K562 (cell line): ENCODE results near the gene NDUFB7. TPM values are rescaled to one million over a fixed set of nuclear protein-coding genes. Genes with fewer than 3 reads are reported as not detected.
A peak's percentile ranks its signal among the peaks of the same experiment; 100 is the strongest.

Experiments used
- ATAC-seq: fragments of 200-7000 bp; cut with Tn5 transposase; 3 replicates; pipeline ENCODE4 v1.9.1; 2020; ENCODE audit warnings: moderate library complexity
- BruUV-seq: library from RNA; stranded (reverse); fragments of 400-500 nt; replicated peaks from 2 replicates; lab custom pipeline; 2021; lab: Mats Ljungman, UMichigan
- CTCF ChIA-PET: fragments of 300-600 bp; formaldehyde crosslinking; extraction: SDS; loops from one replicate; lab custom pipeline; 2021; ENCODE audit warnings: low intra/inter-chr PET ratio; lab: Yijun Ruan, JAX
- POLR2A ChIA-PET: fragments of 300-600, 350-650 bp; sonication (Branson Sonifier 250); formaldehyde crosslinking; extraction: SDS; loops from one replicate; lab custom pipeline; 2021; ENCODE audit warnings: antibody characterized with exemption, inconsistent platforms; lab: Yijun Ruan, JAX
- DNase-seq, 4 experiments: peaks; one replicate each; pipeline versions ENCODE4 v3.0.0 to v3.0.0-alpha.2; 2011 to 2018; ENCODE audit warnings: low spot score in 3 of 4, mixed read lengths in 3 of 4; ENCODE audit errors: extremely low read depth in 1 of 4
- FAIRE-seq: peaks from 2 replicates; lab custom pipeline; 2011; peaks lifted over from hg19 to GRCh38; lab: Jason Lieb, UNC
- H2AFZ ChIP-seq: 2 replicates; pipeline ENCODE4 v1.6.0; 2011; ENCODE audit warnings: low read depth, low read length, control low read depth, inconsistent platforms
- H3K27ac ChIP-seq: fragments of 200-600 bp; 3 replicates; pipeline ENCODE4 v1.8.0; 2011; ENCODE audit warnings: low read depth, mild to moderate bottlenecking, control low read depth, inconsistent platforms, low read length, moderate library complexity, mixed read lengths; ENCODE audit errors: extremely low read depth
- H3K27me3 ChIP-seq, 2 experiments: fragments of 300-600 bp in 1 of 2; 2 replicates in 1 of 2; 3 replicates in 1 of 2; pipeline versions ENCODE4 v1.6.0 to v1.8.0; 2011; ENCODE audit warnings: inconsistent platforms in 2 of 2, low read length in 2 of 2, mild to moderate bottlenecking in 1 of 2, mixed read lengths in 1 of 2, moderate library complexity in 1 of 2; ENCODE audit not compliant: control insufficient read depth in 2 of 2, insufficient read depth in 2 of 2
- H3K36me3 ChIP-seq: fragments of 300-600 bp; 3 replicates; pipeline ENCODE4 v1.8.0; 2011; ENCODE audit warnings: mild to moderate bottlenecking, low read length, inconsistent platforms; ENCODE audit not compliant: control insufficient read depth, insufficient read depth
- H3K4me1 ChIP-seq, 2 experiments: fragments of 200-600 bp in 1 of 2; replicated peaks in 1 of 2; 2 replicates in 1 of 2; 3 replicates in 1 of 2; pipeline versions ENCODE4 v1.5.1 to v1.8.0; 2011; ENCODE audit warnings: inconsistent platforms in 2 of 2, low read length in 2 of 2, mild to moderate bottlenecking in 1 of 2, mixed read lengths in 1 of 2, moderate library complexity in 1 of 2; ENCODE audit not compliant: control insufficient read depth in 2 of 2, insufficient read depth in 2 of 2
- H3K4me2 ChIP-seq: 2 replicates; pipeline ENCODE4 v1.6.1; 2011; ENCODE audit warnings: low read length, control low read depth, inconsistent platforms, mixed read lengths; ENCODE audit not compliant: insufficient read depth
- H3K4me3 ChIP-seq: fragments of 200-600 bp; sonication (generic), shearing (Covaris generic); 2 replicates; pipeline ENCODE4 v1.5.1; 2016; ENCODE audit warnings: control low read depth, inconsistent platforms
- H3K79me2 ChIP-seq: fragments of 200-600 bp; 3 replicates; pipeline ENCODE4 v1.8.0; 2011; ENCODE audit warnings: low read length, inconsistent platforms; ENCODE audit not compliant: control insufficient read depth, insufficient read depth
- H3K9ac ChIP-seq, 2 experiments: 2 replicates each; pipeline versions ENCODE4 v1.6.0 to v1.6.1; 2011; ENCODE audit warnings: low read depth in 2 of 2, low read length in 2 of 2, control low read depth in 1 of 2, inconsistent platforms in 1 of 2, mild to moderate bottlenecking in 1 of 2, mixed read lengths in 1 of 2; ENCODE audit not compliant: insufficient read depth in 1 of 2
- H3K9me1 ChIP-seq: one replicate; pipeline ENCODE4 v1.6.0; 2011; ENCODE audit warnings: inconsistent platforms, mild to moderate bottlenecking, low read length, moderate library complexity; ENCODE audit not compliant: control insufficient read depth, insufficient read depth
- H3K9me3 ChIP-seq: replicated peaks from 2 replicates; pipeline ENCODE4 v1.5.1; 2011; ENCODE audit warnings: low read depth, low read length, inconsistent platforms; ENCODE audit not compliant: control insufficient read depth, insufficient read depth
- H4K20me1 ChIP-seq: replicated peaks from 2 replicates; pipeline ENCODE4 v1.6.1; 2011; ENCODE audit warnings: low read length, inconsistent platforms, mixed read lengths; ENCODE audit not compliant: control insufficient read depth, insufficient read depth
- BACH1 ChIP-seq: fragments of 200-800 bp; sonication (Bioruptor generic); IDR thresholded peaks from 2 replicates; pipeline ENCODE4 v1.6.1; 2016; ENCODE audit warnings: missing genetic modification characterization, missing compliant biosample characterization
- CC2D1A ChIP-seq: fragments of 450-650 bp; IDR thresholded peaks from 2 replicates; pipeline ENCODE4 v1.6.1; 2017; ENCODE audit warnings: mild to moderate bottlenecking
- CUX1 ChIP-seq: fragments of 200-800 bp; sonication (Bioruptor generic); IDR thresholded peaks from 2 replicates; pipeline ENCODE4 v1.6.1; 2016; ENCODE audit warnings: missing genetic modification characterization, missing compliant biosample characterization
- MTF1 ChIP-seq: fragments of 250-450 bp; sonication (Bioruptor Pico); IDR thresholded peaks from 2 replicates; pipeline ENCODE4 v1.9.0; 2021; ENCODE audit warnings: moderate library complexity, mild to moderate bottlenecking, inconsistent platforms, borderline replicate concordance
- SFPQ ChIP-seq: fragments of 200-400 bp; formaldehyde crosslinking; IDR thresholded peaks from 2 replicates; pipeline ENCODE4 v1.6.1; 2017; ENCODE audit warnings: mild to moderate bottlenecking, low read depth, low read length, moderate library complexity
- SRSF1 ChIP-seq: fragments of 200-400 bp; formaldehyde crosslinking; IDR thresholded peaks from 2 replicates; pipeline ENCODE4 v1.6.1; 2017; ENCODE audit warnings: mild to moderate bottlenecking, low read depth, low read length, moderate library complexity
- ZNF282 ChIP-seq: sonication (generic); formaldehyde crosslinking; IDR thresholded peaks from 2 replicates; pipeline ENCODE4 v1.8.1; 2023; ENCODE audit warnings: missing genetic modification reagents
- ZNF764 ChIP-seq: fragments of 250-450 bp; sonication (Bioruptor Pico); IDR thresholded peaks from 2 replicates; pipeline ENCODE4 v1.4.0; 2020; ENCODE audit warnings: low read depth, mild to moderate bottlenecking, moderate library complexity
- WGBS: fragments of 100-300 bp; shearing (Covaris generic); methylation state at CpG from one replicate; pipeline ENCODE4 v1.1.6; 2016; ENCODE audit warnings: low coverage, mixed read lengths; ENCODE audit not compliant: insufficient coverage; ENCODE audit errors: missing lambda C conversion rate; 5-methylcytosine and 5-hydroxymethylcytosine counted together
- in situ Hi-C: fragments of 300-500 bp; cut with MboI; formaldehyde crosslinking; loops from 4 replicates; pipeline ENCODE4 v1.15.0; 2018; ENCODE audit warnings: inconsistent platforms, mixed read lengths
- intact Hi-C: fragments of 100-400 bp; cut with micrococcal nuclease; formaldehyde crosslinking; loops from 2 replicates; pipeline ENCODE4 v1.14.2; 2022
- polyA plus RNA-seq, 8 experiments: library from polyadenylated mRNA; depleted of rRNA in 4 of 8; stranded (reverse) in 5 of 8; unstranded in 3 of 8; fragments of >200 nt; fragmentation: Nextera tagmentation in 2 of 8; fragmentation: Illumina TruSeq in 1 of 8; extraction: Ambion mirVana in 2 of 8; extraction: Trizol in 1 of 8; gene quantifications; 2 replicates each; pipeline versions ENCODE4 v1.2.1 to v1.2.3, GENCODE V29; 2011 to 2014; ENCODE audit warnings: inconsistent platforms in 1 of 8, missing spikeins in 1 of 8
- total RNA-seq, 7 experiments: library from RNA; depleted of rRNA in 6 of 7; stranded (reverse); fragments of >200 nt in 6 of 7; fragmentation: Illumina TruSeq in 2 of 7; extraction: Trizol in 2 of 7; gene quantifications; 2 replicates each; pipeline versions ENCODE4 v1.2.1 to v1.2.3, GENCODE V29; 2011 to 2021; ENCODE audit warnings: low replicate concordance in 1 of 7
- TF ChIP-seq, protein P1 (sequence below): fragments of 250-450 bp; sonication (Bioruptor Pico); IDR thresholded peaks from 2 replicates; pipeline ENCODE4 v1.5.0; 2021

The NDUFB7 gene
- total and polyA plus RNA-seq, 9 of the 15 experiments (the other 6 are each of a cell fraction or from before 2014, with no cell fraction given): 14.9 to 842 (median 137) TPM

DNA sequence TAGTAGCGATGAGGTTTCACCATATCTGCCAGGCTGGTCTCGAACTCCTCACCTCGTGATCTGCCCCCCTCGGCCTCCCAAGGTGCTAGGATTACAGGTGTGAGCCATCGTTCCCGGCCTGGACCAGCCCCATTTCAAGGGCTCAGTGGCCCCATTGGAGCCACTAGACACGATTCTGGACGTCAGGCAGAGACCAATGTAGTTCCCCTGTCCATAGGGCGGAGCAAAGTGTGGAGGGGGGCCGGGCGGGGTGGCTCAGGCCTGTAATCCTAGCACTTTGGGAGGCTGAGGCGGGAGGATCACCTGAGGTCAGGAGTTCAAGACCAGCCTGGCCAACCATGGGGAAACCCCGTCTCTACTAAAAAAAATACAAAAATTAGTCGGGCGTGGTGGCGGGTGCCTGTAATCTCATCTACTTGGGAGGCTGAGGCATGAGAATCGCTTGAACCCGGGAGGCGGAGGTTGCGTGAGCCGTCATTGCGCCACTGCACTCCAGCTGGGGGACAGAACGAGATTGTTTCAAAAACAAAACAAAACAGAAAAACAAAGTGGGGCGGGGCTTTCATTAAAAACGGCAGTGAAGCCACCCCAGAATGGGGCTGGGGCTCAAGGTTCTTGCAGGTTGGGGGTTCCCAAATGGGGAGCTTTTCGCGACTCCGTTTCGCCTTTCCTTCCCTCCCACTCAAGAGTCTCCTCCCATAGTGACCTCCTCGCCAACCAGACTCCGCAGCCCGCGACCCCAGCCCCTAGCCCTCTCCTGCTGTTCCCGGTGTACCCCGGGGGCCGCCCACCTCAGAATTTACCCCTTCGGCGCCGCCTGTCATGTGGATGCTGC lies 43.2 kb downstream of the NDUFB7 start (continued):
- TF ChIP-seq ZNF282 (CRISPR knock-in tag) (no peak), CC2D1A (peak; percentile 66)

GRCh38 chr19:14526423-14526822 lies 45.4 kb downstream of the NDUFB7 start:
- H3K4me1 ChIP-seq: peaks cover 23 to 53% of the 10 kb centered on the region in 2 experiments; a peak in 4 of 5 replicates
- H3K36me3 ChIP-seq: peaks cover 3% of the 10 kb centered on the region; the same call in 2 of the 3 replicates
- intact Hi-C loops: no loop called here
- no peak overlapping the region for H3K4me3 ChIP-seq
- peak overlapping the region in 1 of 2 experiments; percentile 32; a peak in 1 of 4 replicates for H3K9ac ChIP-seq
- WGBS: 68% methylated on average over 4 of the region's 4 CpGs
- peaks cover 20% of the 10 kb centered on the region for H3K79me2 ChIP-seq
- FAIRE-seq: no peak
- H3K27ac ChIP-seq: 0 out of 3 replicates have a peak overlapping the region, but pooled peaks have one; percentile 11
- H3K9me1 ChIP-seq: no peaks in the 10 kb centered on the region
- ATAC-seq: no peak
- H3K9me3 ChIP-seq: no peaks in the 10 kb centered on the region
- BruUV-seq: TSS peak; percentile 32
- in situ Hi-C loops: no loop called here
- no peak overlapping the region for H2AFZ ChIP-seq
- H3K27me3 ChIP-seq: no peaks in the 10 kb centered on the region
- no peak for DNase-seq
- CTCF ChIA-PET: no interaction called here
- POLR2A ChIA-PET: interaction anchor here (0.9 to 1.8 kb wide), 5 partner anchors 8 to 19 kb away, joined by 3 to 7 read pairs (median 5); partner anchors contain the start of gene DNAJB1
- peak overlapping the region; percentile 26; the same call in 1 of the 2 replicates for H3K4me2 ChIP-seq
- peaks cover 5% of the 10 kb centered on the region; the same call in 1 of the 2 replicates for H4K20me1 ChIP-seq
- TF ChIP-seq MTF1 (no peak), SRSF1 (no peak), SFPQ (no peak), CUX1 (CRISPR knock-in tag) (no peak), BACH1 (no peak), ZNF764 (CRISPR knock-in tag) (no peak)
- TF ChIP-seq, protein P1, sequence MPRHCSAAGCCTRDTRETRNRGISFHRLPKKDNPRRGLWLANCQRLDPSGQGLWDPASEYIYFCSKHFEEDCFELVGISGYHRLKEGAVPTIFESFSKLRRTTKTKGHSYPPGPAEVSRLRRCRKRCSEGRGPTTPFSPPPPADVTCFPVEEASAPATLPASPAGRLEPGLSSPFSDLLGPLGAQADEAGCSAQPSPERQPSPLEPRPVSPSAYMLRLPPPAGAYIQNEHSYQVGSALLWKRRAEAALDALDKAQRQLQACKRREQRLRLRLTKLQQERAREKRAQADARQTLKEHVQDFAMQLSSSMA: no peak
